Measurements from ENCODE around the gene PIH1D1. TPM values are rescaled to one million over a fixed set of nuclear protein-coding genes. Genes with fewer than 3 reads are reported as not detected.

Gene PIH1D1
- total RNA-seq, 1 donor from 2014 or later = 133 TPM

- Mint-ChIP-seq H3K9me3 (no peaks in the 10 kb centered on the region), H3K36me3 (peaks cover 33% of the 10 kb centered on the region), H3K4me1 (peaks cover 30% of the 10 kb centered on the region), H3K27me3 (ENCODE audit: insufficient read depth, low read depth) (peaks cover 8% of the 10 kb centered on the region), H3K4me3 (peak overlapping the region; percentile 98), H3K27ac (no peak overlapping the region)
- no peak for DNase-seq (ENCODE audit: low spot score)
- no peaks in the 10 kb centered on the region for H3K9me3 ChIP-seq (ENCODE audit: low read depth)
- no peak overlapping the region for H3K4me2 ChIP-seq
- H3K4me1 ChIP-seq = peaks cover 9% of the 10 kb centered on the region
- H4K20me1 ChIP-seq (ENCODE audit: low read depth) = peaks cover 42% of the 10 kb centered on the region
- no peak overlapping the region for H2AFZ ChIP-seq (replicated peaks)
- TF ChIP-seq CTCF (IDR thresholded peaks at IDR 0.05) (no peak), EZH2 (IDR thresholded peaks at IDR 0.05) (no peak), EZH2phosphoT487 (IDR thresholded peaks at IDR 0.05) (no peak)
- no peak overlapping the region for H3K9ac ChIP-seq
- H3K4me3 ChIP-seq = no peak overlapping the region
- peaks cover 4% of the 10 kb centered on the region for H3K36me3 ChIP-seq
- peaks cover 37% of the 10 kb centered on the region for H3K79me2 ChIP-seq (ENCODE audit: low read depth)
- H3K27ac ChIP-seq = peak overlapping the region; percentile 87
- H3F3A ChIP-seq (ENCODE audit: low read depth) = peaks cover 83% of the 10 kb centered on the region
- H3K27me3 ChIP-seq = no peaks in the 10 kb centered on the region
These were observed 38.8 kb upstream of the PIH1D1 start for GRCh38 chr19:49490287-49491029.

GRCh38 chr19:49489601-49490167 is 38.1 kb upstream of the PIH1D1 start:
- peaks cover 42% of the 10 kb centered on the region for H4K20me1 ChIP-seq (ENCODE audit: low read depth)
- TF ChIP-seq EZH2phosphoT487 (IDR thresholded peaks at IDR 0.05) (no peak), CTCF (IDR thresholded peaks at IDR 0.05) (no peak), EZH2 (IDR thresholded peaks at IDR 0.05) (no peak)

GRCh38 chr19:49488863-49489537 is 37.4 kb upstream of the PIH1D1 start:
- peak overlapping the region; percentile 99 for H3K4me2 ChIP-seq
- peak overlapping the region; percentile 87 for H3K27ac ChIP-seq
- H3K9ac ChIP-seq = peak overlapping the region; percentile 99
- TF ChIP-seq CTCF (IDR thresholded peaks at IDR 0.05) (no peak), EZH2 (IDR thresholded peaks at IDR 0.05) (no peak), EZH2phosphoT487 (IDR thresholded peaks at IDR 0.05) (no peak)
- no peaks in the 10 kb centered on the region for H3K27me3 ChIP-seq
- Mint-ChIP-seq H3K36me3 (peaks cover 33% of the 10 kb centered on the region), H3K9me3 (no peaks in the 10 kb centered on the region), H3K27me3 (ENCODE audit: insufficient read depth, low read depth) (peaks cover 9% of the 10 kb centered on the region), H3K4me1 (peaks cover 26% of the 10 kb centered on the region), H3K4me3 (peak overlapping the region; percentile 98), H3K27ac (peak overlapping the region; percentile 98)
- peaks cover 4% of the 10 kb centered on the region for H3K36me3 ChIP-seq
- DNase-seq (ENCODE audit: low spot score) = peak; percentile 16
- H2AFZ ChIP-seq (replicated peaks) = no peak overlapping the region
- H3F3A ChIP-seq (ENCODE audit: low read depth) = peaks cover 71% of the 10 kb centered on the region
- H4K20me1 ChIP-seq (ENCODE audit: low read depth) = peaks cover 42% of the 10 kb centered on the region
- peak overlapping the region; percentile 97 for H3K4me3 ChIP-seq
- H3K4me1 ChIP-seq = peaks cover 9% of the 10 kb centered on the region
- peaks cover 37% of the 10 kb centered on the region for H3K79me2 ChIP-seq (ENCODE audit: low read depth)
- no peaks in the 10 kb centered on the region for H3K9me3 ChIP-seq (ENCODE audit: low read depth)

More at GRCh38 chr19:49489601-49490167, 38.1 kb upstream of the PIH1D1 start:
- peaks cover 76% of the 10 kb centered on the region for H3F3A ChIP-seq (ENCODE audit: low read depth)
- peaks cover 4% of the 10 kb centered on the region for H3K36me3 ChIP-seq
- peak; percentile 2 for DNase-seq (ENCODE audit: low spot score)
- no peak overlapping the region for H2AFZ ChIP-seq (replicated peaks)
- H3K79me2 ChIP-seq (ENCODE audit: low read depth) = peaks cover 37% of the 10 kb centered on the region
- H3K9me3 ChIP-seq (ENCODE audit: low read depth) = no peaks in the 10 kb centered on the region
- H3K27me3 Mint-ChIP-seq (ENCODE audit: insufficient read depth, low read depth) = peaks cover 9% of the 10 kb centered on the region
- H3K27ac Mint-ChIP-seq = peak overlapping the region; percentile 98
- H3K27ac ChIP-seq = peak overlapping the region; percentile 87
- peaks cover 33% of the 10 kb centered on the region for H3K36me3 Mint-ChIP-seq
- no peaks in the 10 kb centered on the region for H3K9me3 Mint-ChIP-seq
- peaks cover 9% of the 10 kb centered on the region for H3K4me1 ChIP-seq
- H3K4me3 Mint-ChIP-seq = peak overlapping the region; percentile 98
- H3K4me2 ChIP-seq = peak overlapping the region; percentile 99
- H3K9ac ChIP-seq = no peak overlapping the region
- H3K27me3 ChIP-seq = no peaks in the 10 kb centered on the region
- H3K4me3 ChIP-seq = peak overlapping the region; percentile 97
- peaks cover 26% of the 10 kb centered on the region for H3K4me1 Mint-ChIP-seq
